A549 (cell line): ENCODE results near the gene PARP11.

Source experiments
- FOSL2 ChIP-seq, 2 experiments: fragments of 450-650 bp in 1 of 2; fragments of >200 bp in 1 of 2; sonication (Bioruptor Twin) in 1 of 2; formaldehyde crosslinking; IDR thresholded peaks; 2 replicates each; pipeline versions ENCODE4 v1.5.0 to v1.6.1; 2016 to 2020; ENCODE audit warnings: mild to moderate bottlenecking in 1 of 2, moderate library complexity in 1 of 2
- POLR2A ChIP-seq: IDR thresholded peaks from 2 replicates; pipeline ENCODE4 v1.6.1; 2012; ENCODE audit warnings: mild to moderate bottlenecking, low read length
- RAD21 ChIP-seq, 2 experiments: fragments of >200 bp in 1 of 2; sonication (Bioruptor Twin) in 1 of 2; formaldehyde crosslinking in 1 of 2; IDR thresholded peaks in 1 of 2; conservative IDR thresholded peaks in 1 of 2; 2 replicates in 1 of 2; 3 replicates in 1 of 2; pipeline ENCODE4 v1.6.1; 2012 to 2018; ENCODE audit warnings: inconsistent platforms in 1 of 2
- RFX5 ChIP-seq: fragments of 450-650 bp; IDR thresholded peaks from 2 replicates; pipeline ENCODE4 v1.7.1; 2014; ENCODE audit warnings: antibody characterized with exemption, mild to moderate bottlenecking, moderate library complexity
- TF ChIP-seq, protein P1 (sequence below): fragments of >200 bp; sonication (Bioruptor Twin); formaldehyde crosslinking; IDR thresholded peaks from 3 replicates; pipeline ENCODE4 v1.5.1; 2016

DNA sequence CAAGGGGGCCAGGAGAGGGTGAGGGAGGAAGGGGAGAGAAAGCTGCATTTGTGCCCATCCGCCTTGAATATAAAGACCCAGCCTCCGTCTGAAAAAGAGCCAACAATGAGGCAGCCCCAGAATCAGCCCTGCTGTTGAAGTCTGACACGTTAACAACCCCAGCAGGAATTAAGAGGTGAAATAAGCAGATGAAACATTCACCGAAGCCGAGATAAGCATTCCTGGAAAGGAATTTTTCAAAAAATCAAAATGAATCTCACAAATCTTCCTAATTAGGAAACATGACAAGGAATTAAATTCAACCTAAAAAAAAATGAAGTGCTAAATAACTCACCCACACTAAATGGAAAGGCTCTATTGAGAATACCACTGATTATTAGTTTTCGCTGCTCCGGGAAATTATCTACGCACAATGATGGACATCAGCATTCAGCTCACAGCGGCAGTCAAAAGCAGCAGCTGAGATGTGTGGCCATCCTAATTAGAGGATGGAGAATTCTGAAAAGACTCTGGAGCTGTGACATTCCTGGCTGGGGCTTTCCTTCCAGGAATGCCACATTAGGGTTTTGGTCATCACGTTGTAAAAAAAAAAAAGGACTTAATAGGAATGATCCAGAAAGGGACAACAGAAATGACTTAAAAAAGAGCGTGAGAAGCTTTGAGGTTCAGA is 8.2 kb upstream of the PARP11 start:
- TF ChIP-seq, protein P1, sequence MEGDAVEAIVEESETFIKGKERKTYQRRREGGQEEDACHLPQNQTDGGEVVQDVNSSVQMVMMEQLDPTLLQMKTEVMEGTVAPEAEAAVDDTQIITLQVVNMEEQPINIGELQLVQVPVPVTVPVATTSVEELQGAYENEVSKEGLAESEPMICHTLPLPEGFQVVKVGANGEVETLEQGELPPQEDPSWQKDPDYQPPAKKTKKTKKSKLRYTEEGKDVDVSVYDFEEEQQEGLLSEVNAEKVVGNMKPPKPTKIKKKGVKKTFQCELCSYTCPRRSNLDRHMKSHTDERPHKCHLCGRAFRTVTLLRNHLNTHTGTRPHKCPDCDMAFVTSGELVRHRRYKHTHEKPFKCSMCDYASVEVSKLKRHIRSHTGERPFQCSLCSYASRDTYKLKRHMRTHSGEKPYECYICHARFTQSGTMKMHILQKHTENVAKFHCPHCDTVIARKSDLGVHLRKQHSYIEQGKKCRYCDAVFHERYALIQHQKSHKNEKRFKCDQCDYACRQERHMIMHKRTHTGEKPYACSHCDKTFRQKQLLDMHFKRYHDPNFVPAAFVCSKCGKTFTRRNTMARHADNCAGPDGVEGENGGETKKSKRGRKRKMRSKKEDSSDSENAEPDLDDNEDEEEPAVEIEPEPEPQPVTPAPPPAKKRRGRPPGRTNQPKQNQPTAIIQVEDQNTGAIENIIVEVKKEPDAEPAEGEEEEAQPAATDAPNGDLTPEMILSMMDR, result no peak
- no peak for TF ChIP-seq POLR2A
- TF ChIP-seq RFX5, result no peak
- TF ChIP-seq FOSL2 (IDR thresholded peaks at IDR 0.05), result no peak
- TF ChIP-seq FOSL2 (CRISPR knock-in tag; IDR thresholded peaks at IDR 0.05), result no peak
- no peak for TF ChIP-seq RAD21 (conservative IDR thresholded peaks at IDR 0.05 in 1 of 2, IDR thresholded peaks at IDR 0.05 in 1 of 2)
